Panc1 (cell line): ENCODE measurements around the gene MAST3. TPM values are rescaled to one million over a fixed set of nuclear protein-coding genes. Genes with fewer than 3 reads are reported as not detected.

Experiments used
- ATAC-seq: fragments of 200-7000 bp; cut with Tn5 transposase; 2 replicates; pipeline ENCODE4 v1.9.1; 2020; ENCODE audit warnings: mild to moderate bottlenecking, moderate library complexity
- BruUV-seq: library from RNA; stranded (reverse); fragments of 400-500 nt; replicated peaks from 2 replicates; lab custom pipeline; 2021; lab: Mats Ljungman, UMichigan
- CTCF ChIA-PET: fragments of 300-600 bp; sonication (Branson Sonifier 250); formaldehyde crosslinking; loops from one replicate; lab custom pipeline; 2022; ENCODE audit warnings: antibody characterized with exemption; lab: Charles Lee
- POLR2A ChIA-PET: fragments of 300-600 bp; sonication (Branson Sonifier 250); formaldehyde crosslinking; loops from one replicate; lab custom pipeline; 2022; ENCODE audit warnings: antibody characterized with exemption; lab: Charles Lee
- DNase-seq: peaks from one replicate; pipeline ENCODE4 v3.0.0-alpha.2; 2010; ENCODE audit warnings: low read depth, low spot score
- H3K27ac ChIP-seq: 2 replicates; pipeline ENCODE4 v1.5.1; 2011; ENCODE audit warnings: mild to moderate bottlenecking, low read length, inconsistent platforms
- H3K27me3 ChIP-seq: fragments of 200-500 bp; sonication (Bioruptor generic); 2 replicates; pipeline ENCODE4 v1.6.0; 2014; ENCODE audit warnings: low read length, inconsistent platforms; ENCODE audit not compliant: control insufficient read depth, insufficient read depth
- H3K36me3 ChIP-seq: fragments of 200-500 bp; sonication (Bioruptor generic); 2 replicates; pipeline ENCODE4 v1.5.1; 2014; ENCODE audit warnings: inconsistent platforms, mild to moderate bottlenecking, low read length, moderate library complexity; ENCODE audit not compliant: control insufficient read depth, insufficient read depth
- H3K4me1 ChIP-seq: 2 replicates; pipeline ENCODE4 v1.5.1; 2011; ENCODE audit warnings: inconsistent platforms, mild to moderate bottlenecking, low read length, moderate library complexity; ENCODE audit not compliant: control insufficient read depth, insufficient read depth
- H3K4me3 ChIP-seq, 2 experiments: 2 replicates each; pipeline ENCODE4 v1.5.1; 2011 to 2012; ENCODE audit warnings: low read depth in 2 of 2, low read length in 2 of 2, mild to moderate bottlenecking in 2 of 2, inconsistent platforms in 1 of 2, moderate library complexity in 1 of 2
- H3K9me3 ChIP-seq: fragments of 200-500 bp; sonication (Bioruptor generic); 2 replicates; pipeline ENCODE4 v1.5.1; 2014; ENCODE audit warnings: low read depth, mild to moderate bottlenecking, inconsistent platforms, low read length, moderate library complexity; ENCODE audit not compliant: control insufficient read depth, insufficient read depth
- POLR2AphosphoS5 ChIP-seq: IDR thresholded peaks from 2 replicates; pipeline ENCODE4 v1.6.1; 2012; ENCODE audit warnings: mild to moderate bottlenecking, low read depth, low read length, moderate library complexity
- SIN3A ChIP-seq: IDR thresholded peaks from 2 replicates; pipeline ENCODE4 v1.6.1; 2012; ENCODE audit warnings: low read depth, mild to moderate bottlenecking, low read length, moderate library complexity, borderline replicate concordance; ENCODE audit not compliant: insufficient read depth
- TCF7L2 ChIP-seq: IDR thresholded peaks from 2 replicates; pipeline ENCODE4 v1.6.1; 2011; ENCODE audit warnings: mild to moderate bottlenecking, low read depth, low read length, inconsistent platforms
- in situ Hi-C: cut with HindIII; loops from 2 replicates; pipeline ENCODE4 v1.10.0; 2016; ENCODE audit warnings: low sequenced_read_pairs, low pct_unique_long_range_greater_than_20kb
- intact Hi-C: fragments of 100-400 bp; cut with micrococcal nuclease; formaldehyde crosslinking; loops from one replicate; pipeline ENCODE4 v1.10.0; 2022; ENCODE audit not compliant: unreplicated experiment
- total RNA-seq: library from RNA; stranded (reverse); gene quantifications from one replicate; pipeline ENCODE4 v1.2.1, GENCODE V29; 2021; ENCODE audit not compliant: unreplicated experiment
- TF ChIP-seq, protein P1 (sequence below): fragments of 450-650 bp; IDR thresholded peaks from 2 replicates; pipeline ENCODE4 v1.5.1; 2017; ENCODE audit warnings: mild to moderate bottlenecking
- TF ChIP-seq, protein P2 (sequence below), 2 experiments: IDR thresholded peaks; 2 replicates each; pipeline ENCODE4 v1.6.1; 2011 to 2012; ENCODE audit warnings: low read depth in 2 of 2, control low read depth in 1 of 2, low read length in 1 of 2, mild to moderate bottlenecking in 1 of 2, moderate library complexity in 1 of 2; ENCODE audit not compliant: insufficient read depth in 1 of 2

MAST3 gene
- total RNA-seq, 1 experiment from 2014 or later = 13.1 TPM

DNA sequence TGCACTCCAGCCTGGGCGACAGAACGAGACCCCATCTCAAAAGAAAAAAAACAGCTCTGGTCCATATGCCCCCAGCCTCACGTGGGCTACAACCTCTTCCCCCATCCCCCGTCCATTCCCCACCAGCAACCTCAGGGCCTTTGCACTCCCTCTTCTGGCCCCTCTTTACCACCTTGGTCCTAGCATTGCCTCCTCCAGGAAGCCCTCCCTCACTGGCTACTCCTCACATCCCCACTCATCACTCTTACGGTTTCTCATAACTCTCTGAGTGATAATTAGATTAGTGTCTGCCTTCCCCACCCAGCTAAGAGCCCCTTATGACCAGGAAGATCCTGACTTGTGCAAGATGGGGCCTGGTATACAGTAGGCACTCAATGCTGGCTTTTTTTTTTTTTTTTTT, 41.6 kb upstream of the MAST3 start:
- POLR2A ChIA-PET = no interaction called here
- no peak for ATAC-seq
- CTCF ChIA-PET = interaction anchor here (0.6 kb wide), 2 partner anchors 40 to 331 kb away, joined by 3 to 8 read pairs; no protein-coding TSS in a partner anchor

DNA sequence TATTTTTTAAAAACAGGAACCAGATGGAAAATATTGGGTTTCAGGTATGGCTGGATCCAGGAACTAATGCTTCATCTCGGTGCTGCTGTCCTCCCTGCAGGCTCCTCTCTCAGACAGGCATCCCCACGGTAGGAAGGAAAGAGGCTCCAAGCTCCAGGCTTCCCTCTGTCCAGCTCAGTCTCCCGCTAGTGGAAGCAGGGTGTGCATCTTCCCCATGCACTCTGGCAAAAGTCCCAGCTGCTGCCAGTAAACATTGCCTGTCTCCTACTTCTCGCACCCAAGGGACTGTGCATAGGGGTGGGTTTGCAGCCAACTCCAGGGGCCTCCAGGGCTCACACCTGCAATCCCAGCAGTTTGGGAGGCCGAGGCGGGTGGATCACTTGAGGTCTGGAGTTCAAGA, 40.0 kb upstream of the MAST3 start:
- H3K9me3 ChIP-seq = no peaks in the 10 kb centered on the region
- intact Hi-C loops (no loop called here), in situ Hi-C loops (no loop called here)
- H3K4me1 ChIP-seq = no peaks in the 10 kb centered on the region
- H3K36me3 ChIP-seq = no peaks in the 10 kb centered on the region
- no peak for DNase-seq
- ChIA-PET CTCF (no interaction called here), POLR2A (no interaction called here)
- ATAC-seq = no peak
- H3K27ac ChIP-seq = peak overlapping the region; percentile 80
- BruUV-seq = no TSS peak
- TF ChIP-seq POLR2AphosphoS5 = no peak
- TF ChIP-seq, protein P1, sequence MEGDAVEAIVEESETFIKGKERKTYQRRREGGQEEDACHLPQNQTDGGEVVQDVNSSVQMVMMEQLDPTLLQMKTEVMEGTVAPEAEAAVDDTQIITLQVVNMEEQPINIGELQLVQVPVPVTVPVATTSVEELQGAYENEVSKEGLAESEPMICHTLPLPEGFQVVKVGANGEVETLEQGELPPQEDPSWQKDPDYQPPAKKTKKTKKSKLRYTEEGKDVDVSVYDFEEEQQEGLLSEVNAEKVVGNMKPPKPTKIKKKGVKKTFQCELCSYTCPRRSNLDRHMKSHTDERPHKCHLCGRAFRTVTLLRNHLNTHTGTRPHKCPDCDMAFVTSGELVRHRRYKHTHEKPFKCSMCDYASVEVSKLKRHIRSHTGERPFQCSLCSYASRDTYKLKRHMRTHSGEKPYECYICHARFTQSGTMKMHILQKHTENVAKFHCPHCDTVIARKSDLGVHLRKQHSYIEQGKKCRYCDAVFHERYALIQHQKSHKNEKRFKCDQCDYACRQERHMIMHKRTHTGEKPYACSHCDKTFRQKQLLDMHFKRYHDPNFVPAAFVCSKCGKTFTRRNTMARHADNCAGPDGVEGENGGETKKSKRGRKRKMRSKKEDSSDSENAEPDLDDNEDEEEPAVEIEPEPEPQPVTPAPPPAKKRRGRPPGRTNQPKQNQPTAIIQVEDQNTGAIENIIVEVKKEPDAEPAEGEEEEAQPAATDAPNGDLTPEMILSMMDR = no peak
- no peak for TF ChIP-seq TCF7L2
- TF ChIP-seq, protein P2, sequence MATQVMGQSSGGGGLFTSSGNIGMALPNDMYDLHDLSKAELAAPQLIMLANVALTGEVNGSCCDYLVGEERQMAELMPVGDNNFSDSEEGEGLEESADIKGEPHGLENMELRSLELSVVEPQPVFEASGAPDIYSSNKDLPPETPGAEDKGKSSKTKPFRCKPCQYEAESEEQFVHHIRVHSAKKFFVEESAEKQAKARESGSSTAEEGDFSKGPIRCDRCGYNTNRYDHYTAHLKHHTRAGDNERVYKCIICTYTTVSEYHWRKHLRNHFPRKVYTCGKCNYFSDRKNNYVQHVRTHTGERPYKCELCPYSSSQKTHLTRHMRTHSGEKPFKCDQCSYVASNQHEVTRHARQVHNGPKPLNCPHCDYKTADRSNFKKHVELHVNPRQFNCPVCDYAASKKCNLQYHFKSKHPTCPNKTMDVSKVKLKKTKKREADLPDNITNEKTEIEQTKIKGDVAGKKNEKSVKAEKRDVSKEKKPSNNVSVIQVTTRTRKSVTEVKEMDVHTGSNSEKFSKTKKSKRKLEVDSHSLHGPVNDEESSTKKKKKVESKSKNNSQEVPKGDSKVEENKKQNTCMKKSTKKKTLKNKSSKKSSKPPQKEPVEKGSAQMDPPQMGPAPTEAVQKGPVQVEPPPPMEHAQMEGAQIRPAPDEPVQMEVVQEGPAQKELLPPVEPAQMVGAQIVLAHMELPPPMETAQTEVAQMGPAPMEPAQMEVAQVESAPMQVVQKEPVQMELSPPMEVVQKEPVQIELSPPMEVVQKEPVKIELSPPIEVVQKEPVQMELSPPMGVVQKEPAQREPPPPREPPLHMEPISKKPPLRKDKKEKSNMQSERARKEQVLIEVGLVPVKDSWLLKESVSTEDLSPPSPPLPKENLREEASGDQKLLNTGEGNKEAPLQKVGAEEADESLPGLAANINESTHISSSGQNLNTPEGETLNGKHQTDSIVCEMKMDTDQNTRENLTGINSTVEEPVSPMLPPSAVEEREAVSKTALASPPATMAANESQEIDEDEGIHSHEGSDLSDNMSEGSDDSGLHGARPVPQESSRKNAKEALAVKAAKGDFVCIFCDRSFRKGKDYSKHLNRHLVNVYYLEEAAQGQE (IDR thresholded peaks at IDR 0.05; ENCODE audit: insufficient read depth in 1 of 2, low read depth in 2 of 2, low read length in 1 of 2) = no peak
- no peak for TF ChIP-seq SIN3A
- no peak overlapping the region for H3K4me3 ChIP-seq
- no peaks in the 10 kb centered on the region for H3K27me3 ChIP-seq

More for the DNA sequence above, 41.6 kb upstream of the MAST3 start:
- Histone ChIP-seq H3K4me3 (no peak overlapping the region), H3K9me3 (no peaks in the 10 kb centered on the region), H3K36me3 (no peaks in the 10 kb centered on the region), H3K27ac (no peak overlapping the region), H3K27me3 (no peaks in the 10 kb centered on the region), H3K4me1 (0 out of 2 replicates have a peak, but pooled peaks cover 5% of the 10 kb centered on the region)
- in situ Hi-C loops = no loop called here
- TF ChIP-seq TCF7L2 = no peak
- TF ChIP-seq SIN3A = no peak
- no peak for TF ChIP-seq POLR2AphosphoS5
- TF ChIP-seq, protein P1 = no peak
- TF ChIP-seq, protein P2 (IDR thresholded peaks at IDR 0.05; ENCODE audit: insufficient read depth in 1 of 2, low read depth in 2 of 2, low read length in 1 of 2) = no peak
- no peak for DNase-seq
- intact Hi-C loops = no loop called here
- no TSS peak for BruUV-seq
